Epidermal melanocyte (primary cell): ENCODE measurements around the gene MYOF.

Experiments used
- DNase-seq: peaks from one replicate; pipeline ENCODE4 v3.0.0; 2011; ENCODE audit warnings: low spot score; ENCODE audit not compliant: insufficient read length

The MYOF gene

GRCh38 chr10:93261089-93261488 is 221.0 kb downstream of the MYOF start:
- DNase-seq = no peak

GRCh38 chr10:93259126-93259525 is 223.0 kb downstream of the MYOF start:
- no peak for DNase-seq
